H9 (cell line): ENCODE measurements around the gene SCGB2A2. TPM values are rescaled to one million over a fixed set of nuclear protein-coding genes. Genes with fewer than 3 reads are reported as not detected.

ENCODE experiments used
- DNase-seq: peaks from one replicate; pipeline ENCODE4 v3.0.0-alpha.2; 2017
- H2AFZ ChIP-seq: one replicate; pipeline ENCODE4 v1.6.1; 2013; ENCODE audit warnings: mild to moderate bottlenecking, low read length, control low read depth, moderate library complexity
- H2AK5ac ChIP-seq: 2 replicates; pipeline ENCODE4 v1.6.1; 2013; ENCODE audit warnings: low read length, control low read depth, mixed read lengths; ENCODE audit not compliant: insufficient read length
- H2BK120ac ChIP-seq: one replicate; pipeline ENCODE4 v1.6.1; 2013; ENCODE audit warnings: low read depth, mild to moderate bottlenecking, low read length, control low read depth, inconsistent platforms; ENCODE audit not compliant: poor library complexity, severe bottlenecking
- H2BK12ac ChIP-seq: 2 replicates; pipeline ENCODE4 v1.6.1; 2013; ENCODE audit warnings: low read length, control low read depth, mixed read lengths, low read depth; ENCODE audit not compliant: insufficient read length
- H2BK15ac ChIP-seq: 2 replicates; pipeline ENCODE4 v1.6.1; 2013; ENCODE audit warnings: low read depth, low read length, control low read depth
- H2BK20ac ChIP-seq: one replicate; pipeline ENCODE4 v1.6.1; 2013; ENCODE audit warnings: low read depth, mild to moderate bottlenecking, low read length, control low read depth, inconsistent platforms; ENCODE audit not compliant: poor library complexity, severe bottlenecking
- H2BK5ac ChIP-seq: 2 replicates; pipeline ENCODE4 v1.6.1; 2013; ENCODE audit warnings: low read length, control low read depth, mixed read lengths; ENCODE audit not compliant: insufficient read length
- H3K14ac ChIP-seq: 2 replicates; pipeline ENCODE4 v1.6.1; 2013; ENCODE audit warnings: low read length, control low read depth; ENCODE audit not compliant: insufficient read depth
- H3K18ac ChIP-seq: 2 replicates; pipeline ENCODE4 v1.6.1; 2013; ENCODE audit warnings: low read depth, mild to moderate bottlenecking, mixed read lengths, low read length, control low read depth; ENCODE audit not compliant: insufficient read length
- H3K23ac ChIP-seq: 2 replicates; pipeline ENCODE4 v1.6.1; 2013; ENCODE audit warnings: low read length, control low read depth, mixed read lengths, low read depth; ENCODE audit not compliant: insufficient read length
- H3K23me2 ChIP-seq: 2 replicates; pipeline ENCODE4 v1.6.1; 2013; ENCODE audit warnings: low read depth, mild to moderate bottlenecking, mixed read lengths, low read length, control low read depth; ENCODE audit not compliant: insufficient read length, poor library complexity, severe bottlenecking
- H3K27ac ChIP-seq: 2 replicates; pipeline ENCODE4 v1.5.1; 2013; ENCODE audit warnings: low read length, control low read depth, mixed read lengths, low read depth; ENCODE audit not compliant: insufficient read length
- H3K27me3 ChIP-seq: 2 replicates; pipeline ENCODE4 v1.6.1; 2013; ENCODE audit warnings: low read length, control low read depth, inconsistent platforms; ENCODE audit not compliant: insufficient read depth
- H3K4ac ChIP-seq: 2 replicates; pipeline ENCODE4 v1.6.1; 2013; ENCODE audit warnings: low read depth, mild to moderate bottlenecking, control low read depth, inconsistent platforms, low read length, moderate library complexity
- H3K4me1 ChIP-seq: 2 replicates; pipeline ENCODE4 v1.6.1; 2013; ENCODE audit warnings: low read length, control low read depth, inconsistent platforms; ENCODE audit not compliant: insufficient read depth
- H3K4me2 ChIP-seq: 2 replicates; pipeline ENCODE4 v1.6.1; 2013; ENCODE audit warnings: low read length, control low read depth, mixed read lengths; ENCODE audit not compliant: insufficient read length, insufficient read depth
- H3K56ac ChIP-seq: 2 replicates; pipeline ENCODE4 v1.6.1; 2013; ENCODE audit warnings: low read depth, mild to moderate bottlenecking, mixed read lengths, low read length, control low read depth; ENCODE audit not compliant: insufficient read length
- H3K79me1 ChIP-seq: 2 replicates; pipeline ENCODE4 v1.6.1; 2013; ENCODE audit warnings: low read depth, mild to moderate bottlenecking, moderate library complexity, low read length, control low read depth, inconsistent platforms; ENCODE audit not compliant: insufficient read depth, poor library complexity, severe bottlenecking
- H3K79me2 ChIP-seq: 2 replicates; pipeline ENCODE4 v1.6.1; 2013; ENCODE audit warnings: low read length, control low read depth, inconsistent platforms; ENCODE audit not compliant: insufficient read depth
- H3K9ac ChIP-seq: 2 replicates; pipeline ENCODE4 v1.6.1; 2013; ENCODE audit warnings: low read length, control low read depth, mixed read lengths; ENCODE audit not compliant: insufficient read length; ENCODE audit errors: extremely low read depth
- H3K9me3 ChIP-seq: one replicate; pipeline ENCODE4 v1.6.1; 2013; ENCODE audit warnings: low read depth, low read length, inconsistent platforms; ENCODE audit not compliant: control insufficient read depth
- H3T11ph ChIP-seq: one replicate; pipeline ENCODE4 v1.6.1; 2013; ENCODE audit warnings: mild to moderate bottlenecking, low read length, control low read depth, inconsistent platforms
- H4K20me1 ChIP-seq: one replicate; pipeline ENCODE4 v1.6.1; 2013; ENCODE audit not compliant: control insufficient read depth, insufficient read length, insufficient read depth
- H4K5ac ChIP-seq: 2 replicates; pipeline ENCODE4 v1.6.1; 2013; ENCODE audit warnings: low read depth, mild to moderate bottlenecking, mixed read lengths, low read length, control low read depth; ENCODE audit not compliant: insufficient read length
- H4K8ac ChIP-seq: replicated peaks from 2 replicates; pipeline ENCODE4 v1.6.1; 2013; ENCODE audit warnings: low read length, control low read depth, mixed read lengths, low read depth; ENCODE audit not compliant: insufficient read length
- H4K91ac ChIP-seq: 2 replicates; pipeline ENCODE4 v1.6.1; 2013; ENCODE audit warnings: low read depth, mild to moderate bottlenecking, moderate library complexity, mixed read lengths, low read length, control low read depth; ENCODE audit not compliant: insufficient read length
- H3K27ac Mint-ChIP-seq, 3 experiments: 2 replicates in 2 of 3; 3 replicates in 1 of 3; pipeline ENCODE4 v1.8.0; 2020 to 2021; ENCODE audit warnings: mixed read lengths in 3 of 3, mild to moderate bottlenecking in 1 of 3, moderate library complexity in 1 of 3
- H3K27me3 Mint-ChIP-seq: 2 replicates; pipeline ENCODE4 v1.8.0; 2021; ENCODE audit warnings: low read depth, mild to moderate bottlenecking, moderate library complexity, mixed read lengths
- H3K36me3 Mint-ChIP-seq, 3 experiments: 2 replicates in 2 of 3; 3 replicates in 1 of 3; pipeline ENCODE4 v1.8.0; 2020 to 2021; ENCODE audit warnings: low read depth in 3 of 3, mixed read lengths in 3 of 3; ENCODE audit not compliant: insufficient read depth in 1 of 3
- H3K4me1 Mint-ChIP-seq, 2 experiments: 2 replicates each; pipeline ENCODE4 v1.8.0; 2020; ENCODE audit warnings: mixed read lengths in 2 of 2
- H3K4me3 Mint-ChIP-seq, 2 experiments: 2 replicates in 1 of 2; 3 replicates in 1 of 2; pipeline ENCODE4 v1.8.0; 2020 to 2021; ENCODE audit warnings: mild to moderate bottlenecking in 2 of 2, mixed read lengths in 2 of 2, moderate library complexity in 1 of 2
- H3K9me3 Mint-ChIP-seq, 2 experiments: 2 replicates in 1 of 2; 3 replicates in 1 of 2; pipeline ENCODE4 v1.8.0; 2020; ENCODE audit warnings: mild to moderate bottlenecking in 2 of 2, mixed read lengths in 2 of 2, moderate library complexity in 1 of 2
- WGBS: extraction: QIAGEN DNeasy Blood & Tissue Kit; methylation state at CpG from one replicate; pipeline ENCODE4 v1.1.7; 2013; ENCODE audit warnings: missing lambda C conversion rate, low lambda C conversion rate, mixed read lengths; ENCODE audit not compliant: insufficient read length; ENCODE audit errors: extremely low coverage; 5-methylcytosine and 5-hydroxymethylcytosine counted together
- total RNA-seq: library from RNA; stranded (reverse); gene quantifications from 2 replicates; pipeline ENCODE4 v1.2.1, GENCODE V29; 2021
- TF ChIP-seq, protein P1 (sequence below): fragments of 200-600 bp; sonication (generic); conservative IDR thresholded peaks from 3 replicates; pipeline ENCODE4 v1.8.0; 2021; ENCODE audit warnings: antibody characterized with exemption, mild to moderate bottlenecking

Gene SCGB2A2
- total RNA-seq, 1 experiment from 2014 or later = not detected

DNA sequence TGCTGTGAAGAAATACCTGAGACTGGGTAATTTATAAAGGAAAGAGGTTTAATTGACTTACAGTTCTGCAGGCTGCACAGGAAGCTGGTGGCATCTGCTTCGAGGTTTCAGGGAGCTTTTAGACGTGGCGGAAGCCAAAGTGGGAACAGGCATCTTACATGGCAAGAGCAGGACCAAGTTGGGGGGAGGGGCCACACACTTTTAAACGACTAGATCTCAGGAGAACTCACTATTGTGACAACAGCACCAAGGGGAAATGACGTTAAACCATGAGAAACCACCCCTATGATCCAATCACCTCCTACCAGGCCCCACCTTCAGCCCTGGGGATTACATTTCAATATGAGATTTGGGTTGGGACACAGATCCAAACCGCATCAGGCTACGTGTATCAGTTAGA lies 40.0 kb downstream of the SCGB2A2 start:
- H2BK5ac ChIP-seq = no peak overlapping the region
- no peak overlapping the region for H3K9ac ChIP-seq
- no peaks in the 10 kb centered on the region for H3K23me2 ChIP-seq

More for the DNA sequence above, 40.0 kb downstream of the SCGB2A2 start:
- Histone ChIP-seq H3K56ac (no peak overlapping the region), H2AFZ (no peak overlapping the region), H4K91ac (no peak overlapping the region), H3K18ac (no peak overlapping the region), H3K9me3 (no peaks in the 10 kb centered on the region), H2BK15ac (no peak overlapping the region), H2BK12ac (no peak overlapping the region), H3K79me1 (no peaks in the 10 kb centered on the region), H4K20me1 (no peaks in the 10 kb centered on the region), H3K4me1 (no peaks in the 10 kb centered on the region), H3K14ac (no peak overlapping the region), H4K5ac (no peak overlapping the region), H2BK20ac (no peak overlapping the region), H3T11ph (no peak overlapping the region), H3K27me3 (no peaks in the 10 kb centered on the region), H2BK120ac (no peak overlapping the region), H4K8ac (no peak overlapping the region), H3K4me2 (no peak overlapping the region), H3K23ac (no peak overlapping the region), H3K4ac (no peak overlapping the region), H2AK5ac (no peak overlapping the region), H3K79me2 (no peaks in the 10 kb centered on the region), H3K27ac (no peak overlapping the region)
- H3K27me3 Mint-ChIP-seq = peaks cover 15% of the 10 kb centered on the region
- no peak for DNase-seq
- TF ChIP-seq, protein P1, sequence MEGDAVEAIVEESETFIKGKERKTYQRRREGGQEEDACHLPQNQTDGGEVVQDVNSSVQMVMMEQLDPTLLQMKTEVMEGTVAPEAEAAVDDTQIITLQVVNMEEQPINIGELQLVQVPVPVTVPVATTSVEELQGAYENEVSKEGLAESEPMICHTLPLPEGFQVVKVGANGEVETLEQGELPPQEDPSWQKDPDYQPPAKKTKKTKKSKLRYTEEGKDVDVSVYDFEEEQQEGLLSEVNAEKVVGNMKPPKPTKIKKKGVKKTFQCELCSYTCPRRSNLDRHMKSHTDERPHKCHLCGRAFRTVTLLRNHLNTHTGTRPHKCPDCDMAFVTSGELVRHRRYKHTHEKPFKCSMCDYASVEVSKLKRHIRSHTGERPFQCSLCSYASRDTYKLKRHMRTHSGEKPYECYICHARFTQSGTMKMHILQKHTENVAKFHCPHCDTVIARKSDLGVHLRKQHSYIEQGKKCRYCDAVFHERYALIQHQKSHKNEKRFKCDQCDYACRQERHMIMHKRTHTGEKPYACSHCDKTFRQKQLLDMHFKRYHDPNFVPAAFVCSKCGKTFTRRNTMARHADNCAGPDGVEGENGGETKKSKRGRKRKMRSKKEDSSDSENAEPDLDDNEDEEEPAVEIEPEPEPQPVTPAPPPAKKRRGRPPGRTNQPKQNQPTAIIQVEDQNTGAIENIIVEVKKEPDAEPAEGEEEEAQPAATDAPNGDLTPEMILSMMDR = no peak
- H3K36me3 Mint-ChIP-seq = no peaks in the 10 kb centered on the region
- no CpG with 5 or more reads among the region's 7 CpGs for WGBS
- H3K4me1 Mint-ChIP-seq = peaks cover 0 to 4% of the 10 kb centered on the region in 2 experiments; a peak in 2 of 4 replicates
- no peak overlapping the region for H3K4me3 Mint-ChIP-seq
- peaks cover 7 to 17% of the 10 kb centered on the region in 2 experiments for H3K9me3 Mint-ChIP-seq
- no peak overlapping the region for H3K27ac Mint-ChIP-seq
